Measurements from ENCODE around the gene NRXN3. TPM values are rescaled to one million over a fixed set of nuclear protein-coding genes. Genes with fewer than 3 reads are reported as not detected.

NRXN3 gene
- total and polyA plus RNA-seq, 7 donors, result 0.06 to 0.74 (median 0.15) TPM

DNA sequence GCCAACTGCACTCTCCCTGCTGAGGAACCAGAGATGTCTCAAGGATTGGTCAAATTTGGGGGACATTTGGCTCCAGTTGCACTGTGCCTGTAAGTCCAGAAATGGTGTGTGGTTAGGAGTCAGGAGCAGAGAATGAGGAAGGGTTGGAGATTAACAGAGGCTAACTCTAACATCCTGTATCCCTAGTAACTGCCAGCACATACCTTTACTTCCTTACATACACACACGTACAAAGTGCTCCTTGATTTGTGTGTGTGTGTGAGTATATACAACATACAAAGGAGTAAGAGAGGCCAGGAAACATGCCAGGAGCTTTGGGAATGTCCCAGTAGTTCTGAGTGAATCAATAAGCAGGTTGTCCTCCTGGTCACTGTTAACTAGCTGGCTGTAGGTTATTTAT, 39.8 kb upstream of the NRXN3 start:
- TF ChIP-seq CTCF (IDR thresholded peaks at IDR 0.05), result no peak
- ATAC-seq (no peak), DNase-seq (no peak)
- Histone ChIP-seq H3K27me3 (ENCODE audit: insufficient read depth in 3 of 3, low read length in 2 of 3) (no peaks in the 10 kb centered on the region), H3K4me1 (no peaks in the 10 kb centered on the region), H3K27ac (no peak overlapping the region), H3K4me3 (no peak overlapping the region), H3K36me3 (ENCODE audit: insufficient read depth in 1 of 2, low read depth in 1 of 2) (no peaks in the 10 kb centered on the region), H3K9me3 (no peaks in the 10 kb centered on the region)
- intact Hi-C loops (cut with DNase I), result no loop called here
- 77 to 83% (median 77%) methylated on average over 1 of the region's 1 CpG for WGBS, 3 donors

DNA sequence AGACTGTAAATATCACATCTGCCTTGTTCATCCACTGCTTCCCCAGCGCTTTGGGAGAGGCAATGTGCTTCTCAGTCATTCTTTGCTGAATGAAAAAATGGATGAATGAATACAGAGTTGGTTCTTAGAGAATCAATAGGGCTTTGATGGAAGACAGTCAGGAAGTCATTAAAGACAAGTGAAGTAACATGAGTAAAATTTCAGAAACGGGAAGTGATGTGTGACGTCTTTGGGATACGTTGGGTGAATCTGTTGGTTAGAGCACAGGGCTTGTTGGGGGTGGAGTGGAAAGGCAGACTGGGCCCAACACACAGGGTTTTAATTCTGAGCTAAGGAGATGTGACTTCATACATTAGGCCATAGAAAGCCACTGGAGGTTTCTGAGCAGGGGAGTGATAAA, 39.0 kb upstream of the NRXN3 start:
- Histone ChIP-seq H3K4me3 (no peak overlapping the region), H3K4me1 (no peaks in the 10 kb centered on the region), H3K27ac (no peak overlapping the region), H3K36me3 (ENCODE audit: insufficient read depth in 1 of 2, low read depth in 1 of 2) (no peaks in the 10 kb centered on the region), H3K9me3 (no peaks in the 10 kb centered on the region), H3K27me3 (ENCODE audit: insufficient read depth in 3 of 3, low read length in 2 of 3) (no peaks in the 10 kb centered on the region)
- DNase-seq, result no peak
- WGBS, 3 donors, result 71 to 80% (median 74%) methylated on average over 4 of the region's 4 CpGs
- no peak for ATAC-seq
- intact Hi-C loops (cut with DNase I), result no loop called here
- TF ChIP-seq CTCF (IDR thresholded peaks at IDR 0.05), result no peak

- peaks cover 0 to 1% (median 0%) of the 10 kb centered on the region in 3 donors for H3K27me3 ChIP-seq (ENCODE audit: insufficient read depth in 3 of 3, low read length in 2 of 3)
- DNase-seq (no peak), ATAC-seq (no peak)
- H3K9me3 ChIP-seq, result no peaks in the 10 kb centered on the region
- intact Hi-C loops (cut with DNase I), result no loop called here
- no peak for TF ChIP-seq CTCF (IDR thresholded peaks at IDR 0.05)
- H3K27ac ChIP-seq, result no peak overlapping the region
- H3K36me3 ChIP-seq (ENCODE audit: insufficient read depth in 1 of 2, low read depth in 1 of 2), result no peaks in the 10 kb centered on the region
- no peak overlapping the region for H3K4me3 ChIP-seq
- WGBS, 3 donors, result 56 to 64% (median 59%) methylated on average over 5 of the region's 5 CpGs
- no peaks in the 10 kb centered on the region for H3K4me1 ChIP-seq
Measured at GRCh38 chr14:78131616-78132015, 38.6 kb upstream of the NRXN3 start.

DNA sequence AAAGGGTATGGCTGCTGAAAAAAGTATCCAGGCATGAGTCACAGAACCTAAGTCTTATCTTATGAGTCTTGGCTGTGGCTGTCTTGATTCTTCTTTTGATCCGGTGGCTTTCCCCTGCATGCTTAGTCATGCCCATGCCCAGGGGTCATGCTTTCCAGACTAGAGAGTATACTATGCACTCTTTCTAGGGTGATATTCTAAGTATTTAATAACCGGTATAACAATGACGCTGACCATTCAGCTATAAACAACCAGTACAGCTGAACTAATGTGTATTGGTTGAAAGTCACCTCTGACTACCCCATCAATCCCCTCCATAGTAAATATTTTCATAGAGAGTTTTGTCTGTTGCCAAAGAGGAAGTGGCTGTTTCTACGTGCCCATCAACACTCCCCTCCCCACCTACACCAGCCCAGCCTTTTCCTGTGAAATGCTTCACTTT, 34.7 kb upstream of the NRXN3 start:
- no peaks in the 10 kb centered on the region for H3K4me1 ChIP-seq
- H3K36me3 ChIP-seq (ENCODE audit: insufficient read depth in 1 of 2, low read depth in 1 of 2), result no peaks in the 10 kb centered on the region
- TF ChIP-seq CTCF (IDR thresholded peaks at IDR 0.05), result no peak
- H3K4me3 ChIP-seq, result no peak overlapping the region
- WGBS, 3 donors, result 61 to 70% (median 69%) methylated on average over 4 of the region's 4 CpGs
- ATAC-seq (no peak), DNase-seq (no peak)
- peaks cover 0 to 1% (median 0%) of the 10 kb centered on the region in 3 donors for H3K27me3 ChIP-seq (ENCODE audit: insufficient read depth in 3 of 3, low read length in 2 of 3)
- no peaks in the 10 kb centered on the region for H3K9me3 ChIP-seq
- no peak overlapping the region for H3K27ac ChIP-seq
- intact Hi-C loops (cut with DNase I), result no loop called here

- WGBS, 3 donors, result 56 to 62% (median 59%) methylated on average over 4 of the region's 4 CpGs
- TF ChIP-seq CTCF (IDR thresholded peaks at IDR 0.05), result no peak
- intact Hi-C loops (cut with DNase I), result no loop called here
Measured at GRCh38 chr14:78136695-78137094, 33.5 kb upstream of the NRXN3 start.

More at GRCh38 chr14:78136695-78137094, 33.5 kb upstream of the NRXN3 start:
- Histone ChIP-seq H3K27me3 (ENCODE audit: insufficient read depth in 3 of 3, low read length in 2 of 3) (peaks cover 0 to 1% (median 0%) of the 10 kb centered on the region in 3 donors), H3K36me3 (ENCODE audit: insufficient read depth in 1 of 2, low read depth in 1 of 2) (no peaks in the 10 kb centered on the region), H3K9me3 (no peaks in the 10 kb centered on the region), H3K4me3 (no peak overlapping the region), H3K27ac (no peak overlapping the region), H3K4me1 (no peaks in the 10 kb centered on the region)
- ATAC-seq (no peak), DNase-seq (no peak)

All from psoas muscle (tissue), 8 donors.